Stimulated activated CD4-positive, alpha-beta T cell treated with anti-CD3 and anti-CD28 coated beads, Interleukin-4, amount 100 ng/mL, for 48 hours (primary cell): ENCODE measurements around the gene BCAR3.

Experiments
- DNase-seq, 2 donors: peaks; one replicate each; pipeline ENCODE4 v3.0.0-alpha.2; 2020; ENCODE audit warnings: low read depth in 2 of 2

The BCAR3 gene

DNA sequence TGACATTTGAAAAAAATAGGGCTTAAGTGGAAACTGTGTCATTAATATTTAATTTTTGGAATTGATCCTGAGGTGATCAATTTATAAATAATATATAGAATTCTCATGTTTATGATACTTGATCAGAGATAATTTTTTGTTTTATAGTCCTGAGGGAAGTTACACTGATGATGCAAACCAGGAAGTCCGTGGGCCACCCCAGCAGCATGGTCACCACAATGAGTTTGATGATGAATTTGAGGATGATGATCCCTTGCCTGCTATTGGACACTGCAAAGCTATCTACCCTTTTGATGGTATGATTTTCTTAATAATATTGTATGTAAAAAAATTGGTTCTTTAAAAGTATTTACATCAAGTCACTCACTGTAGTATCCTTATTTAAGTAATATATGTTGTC, 132.5 kb downstream of the BCAR3 start:
- no peak for DNase-seq

GRCh38 chr1:93546162-93546863, 135.3 kb downstream of the BCAR3 start:
- no peak for DNase-seq

DNA sequence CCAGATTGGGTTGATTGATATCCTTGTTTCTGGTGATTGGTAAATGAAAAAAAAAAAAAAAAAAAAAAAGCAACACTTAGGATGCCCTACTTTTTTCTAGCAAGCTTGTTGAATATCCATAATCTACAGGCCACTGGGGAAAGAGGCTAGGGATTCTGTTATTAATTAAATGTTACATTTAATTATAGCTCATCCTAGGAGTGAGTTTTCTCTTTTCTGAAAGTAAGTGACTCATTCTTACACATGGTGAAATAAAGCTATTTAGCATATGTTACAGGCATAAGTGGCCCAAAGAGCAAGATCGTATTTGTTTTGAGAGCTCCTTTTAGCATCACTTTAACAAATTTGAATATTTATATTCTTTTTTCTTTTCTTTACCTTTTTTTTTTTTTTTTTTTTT, 139.2 kb downstream of the BCAR3 start:
- DNase-seq: no peak

GRCh38 chr1:93541045-93541444, 140.6 kb downstream of the BCAR3 start:
- DNase-seq: no peak

- no peak for DNase-seq
Observed at GRCh38 chr1:93537924-93538323, 143.7 kb downstream of the BCAR3 start.

DNA sequence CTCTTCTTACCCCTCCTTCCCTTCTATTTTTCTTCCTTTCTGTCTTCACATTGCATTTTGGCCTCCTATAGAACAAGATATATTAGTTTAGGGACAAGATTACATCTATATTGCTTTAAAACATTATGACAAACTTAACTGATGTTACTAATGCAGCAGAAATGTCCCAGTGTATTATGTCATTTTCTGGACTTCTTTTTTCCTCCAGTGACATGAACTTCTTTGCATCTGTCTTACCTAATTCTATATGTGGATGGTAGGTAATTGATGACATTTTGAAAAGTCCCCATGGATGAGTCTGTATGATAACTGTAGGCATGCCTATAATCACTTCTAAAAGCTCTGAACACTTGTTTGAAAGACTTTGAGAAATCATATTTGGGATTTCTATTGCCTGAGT, 144.2 kb downstream of the BCAR3 start:
- DNase-seq: no peak

DNA sequence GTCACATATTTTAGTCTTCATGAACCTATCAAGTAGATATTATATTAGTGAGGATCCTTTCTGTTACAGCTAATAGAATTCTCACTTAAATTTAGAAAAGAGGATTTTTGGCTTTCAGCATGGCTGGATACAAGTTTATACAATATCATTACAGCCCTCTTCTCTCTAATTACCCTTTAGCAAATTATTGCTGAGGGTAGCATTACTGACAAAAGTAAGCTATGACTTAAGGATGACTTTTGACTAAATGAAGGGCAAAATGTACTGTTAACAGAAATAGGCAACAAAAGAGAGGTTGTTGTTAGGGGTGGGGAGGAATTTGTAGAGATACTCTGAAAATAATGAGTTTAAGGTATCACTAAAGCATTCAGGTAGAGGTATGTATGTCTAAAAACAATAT, 148.0 kb downstream of the BCAR3 start:
- DNase-seq: no peak

- DNase-seq: no peak
Observed at GRCh38 chr1:93532780-93533378, 148.8 kb downstream of the BCAR3 start.

- no peak for DNase-seq
Observed at GRCh38 chr1:93531193-93531592, 150.4 kb downstream of the BCAR3 start.

DNA sequence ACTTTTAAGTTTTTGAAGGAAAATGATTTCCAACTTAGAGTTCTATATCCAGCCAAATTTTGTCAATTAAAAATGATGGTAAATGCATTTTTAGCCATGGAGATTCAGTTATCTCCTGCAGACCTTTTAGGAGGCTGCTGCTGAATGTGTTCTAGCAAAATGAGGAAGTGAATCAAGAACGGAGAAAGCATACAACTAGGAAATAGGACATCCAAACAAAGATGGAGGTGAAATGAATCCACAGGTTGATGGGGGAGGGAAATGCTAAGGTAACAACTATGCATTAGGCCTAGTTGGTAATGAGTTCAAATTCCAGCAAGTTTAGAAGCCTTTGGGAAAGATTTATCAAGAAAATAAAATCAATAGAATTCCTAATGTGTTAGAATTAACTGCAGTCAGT, 153.2 kb downstream of the BCAR3 start:
- DNase-seq: no peak

- no peak for DNase-seq
Observed at GRCh38 chr1:93526431-93526830, 155.2 kb downstream of the BCAR3 start.

DNA sequence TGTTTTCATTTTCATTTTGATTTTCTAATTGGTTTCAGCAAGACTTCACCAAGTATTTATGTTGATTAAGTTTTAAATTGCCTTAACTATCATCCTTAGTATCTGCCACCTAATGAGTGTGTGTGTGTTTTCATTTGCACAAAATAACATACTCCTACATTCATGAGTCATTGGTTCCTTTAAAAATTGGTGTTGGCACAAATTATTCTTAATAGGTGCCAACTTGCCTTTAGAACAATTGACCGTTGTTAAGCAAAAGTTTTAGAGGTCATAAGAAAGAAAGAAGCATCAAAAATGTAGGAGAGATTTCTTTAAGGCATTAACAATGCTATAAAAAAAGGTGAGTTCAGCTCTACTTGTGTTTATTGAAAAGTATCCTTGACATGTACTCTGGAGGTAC, 156.2 kb downstream of the BCAR3 start:
- DNase-seq: no peak

DNA sequence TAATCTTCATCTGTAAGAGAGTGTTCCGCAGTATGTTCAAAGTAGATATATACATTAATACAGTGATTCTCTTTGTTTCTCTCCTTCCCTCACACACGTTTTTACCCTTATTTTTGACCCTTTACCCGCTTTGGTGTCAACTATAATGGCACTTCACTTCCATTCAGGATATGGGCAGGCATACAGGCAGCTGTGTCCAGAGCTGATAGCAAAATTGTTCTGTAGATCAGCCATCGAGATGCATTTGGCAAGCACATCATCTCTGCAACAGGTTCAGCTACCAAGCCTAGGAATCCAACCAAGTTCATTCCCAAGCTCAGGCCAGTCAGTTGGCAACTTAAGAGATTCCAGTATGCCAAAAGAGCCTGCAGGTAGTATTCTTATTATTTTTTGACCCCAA, 158.9 kb downstream of the BCAR3 start:
- DNase-seq: no peak

DNA sequence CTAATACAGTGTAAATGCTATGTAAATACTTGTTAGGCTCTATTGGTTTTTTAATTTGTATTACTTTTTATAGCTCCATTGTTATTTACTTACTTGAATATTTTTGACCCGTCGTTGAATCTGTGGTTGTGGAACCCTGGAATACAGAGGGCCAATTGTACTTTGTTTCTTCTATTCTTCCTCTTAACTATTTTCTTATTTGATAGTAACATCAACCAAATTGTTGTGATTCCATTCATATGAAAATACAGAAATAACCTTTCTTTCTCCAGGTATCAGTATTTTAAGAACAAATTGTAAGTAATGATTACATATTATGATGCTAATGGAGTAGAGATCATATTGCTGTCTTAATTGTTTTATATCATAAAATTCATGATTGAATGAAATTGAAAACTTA, 160.0 kb downstream of the BCAR3 start:
- no peak for DNase-seq

GRCh38 chr1:93519199-93519829, 162.3 kb downstream of the BCAR3 start:
- no peak for DNase-seq

- DNase-seq: no peak
Observed at GRCh38 chr1:93518516-93518915, 163.1 kb downstream of the BCAR3 start.

- DNase-seq: no peak
Observed at GRCh38 chr1:93516164-93516563, 165.5 kb downstream of the BCAR3 start.
